ENCODE data around the gene KRT9.
"Not testable (repeated sequence)": the region's sequence is repeated elsewhere in the genome, so short reads cannot be mapped to it uniquely, and the experiment has no call there.

KRT9 gene

DNA sequence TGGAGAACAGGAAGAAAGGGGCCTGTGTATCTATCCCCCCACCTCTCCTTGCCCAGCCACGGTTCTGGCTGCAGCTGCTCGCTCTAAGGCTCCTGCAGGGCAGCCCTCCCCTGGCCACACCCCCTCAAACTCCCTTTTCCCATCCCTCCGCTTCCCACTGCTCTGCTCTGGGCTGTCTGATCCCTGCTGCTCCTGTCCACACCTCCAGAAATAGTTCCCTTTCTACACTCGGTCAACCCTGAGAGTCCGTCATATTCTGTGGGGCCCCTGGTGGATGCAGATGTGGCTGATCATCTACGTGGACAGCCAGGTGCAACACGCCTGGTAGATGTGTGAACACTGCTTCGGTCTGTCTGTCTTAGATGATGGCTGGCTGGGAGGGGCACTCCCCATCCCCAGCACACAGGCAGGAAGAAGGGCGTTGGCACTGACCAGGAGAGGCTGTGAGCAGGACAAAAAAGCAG is 24.4 kb downstream of the KRT9 start:
- DNase-seq (ENCODE audit: low spot score), result no peak

DNA sequence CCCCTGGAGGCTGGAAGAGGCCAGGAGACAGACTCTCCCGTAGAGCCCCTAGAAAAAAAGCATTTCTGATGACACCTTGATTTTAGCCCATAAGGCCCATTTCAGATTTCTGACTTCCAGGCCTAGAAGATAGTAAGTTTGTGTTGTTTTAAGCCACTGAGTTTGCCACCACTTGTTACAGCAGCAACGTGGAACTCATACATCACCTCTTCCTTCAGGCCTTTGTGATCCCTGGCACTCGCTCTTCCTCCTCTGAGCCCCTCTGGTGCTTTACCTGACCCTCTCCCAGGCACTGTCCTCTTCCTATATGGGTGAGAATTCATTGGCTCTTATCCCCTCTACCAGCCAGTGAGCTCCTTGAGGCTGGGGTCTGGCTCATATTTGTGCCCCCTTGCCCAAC is 25.0 kb downstream of the KRT9 start:
- no peak for DNase-seq (ENCODE audit: low spot score)

DNA sequence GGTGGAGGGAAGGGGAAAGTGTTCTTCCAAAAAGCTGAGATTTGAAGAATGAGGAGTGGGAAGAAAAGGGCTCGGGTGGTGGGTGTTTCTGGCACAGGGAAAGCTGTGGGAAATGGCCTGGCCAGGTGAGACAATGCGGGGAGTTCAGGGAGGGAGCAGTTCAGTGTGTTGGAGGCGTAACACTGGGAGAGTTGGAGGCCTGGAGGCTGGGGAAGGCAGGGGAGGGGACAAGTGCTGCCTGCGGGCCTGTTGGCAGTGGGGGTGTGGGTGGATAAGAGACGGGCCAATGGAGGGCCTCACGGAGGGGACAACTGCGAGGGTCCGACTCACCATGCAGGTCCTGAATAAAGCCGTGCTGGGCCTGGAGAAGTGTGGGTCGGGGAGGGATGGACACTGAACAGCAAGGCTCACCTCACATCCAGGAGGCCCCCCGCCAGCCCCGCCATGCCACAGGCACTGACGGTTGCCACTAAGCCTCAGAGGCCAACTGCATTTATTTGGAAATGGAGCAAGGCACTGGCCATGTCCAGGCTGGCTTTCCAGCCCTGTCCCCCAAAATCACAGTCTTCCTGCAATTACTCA is 25.9 kb downstream of the KRT9 start:
- no peak for DNase-seq (ENCODE audit: low spot score)

DNA sequence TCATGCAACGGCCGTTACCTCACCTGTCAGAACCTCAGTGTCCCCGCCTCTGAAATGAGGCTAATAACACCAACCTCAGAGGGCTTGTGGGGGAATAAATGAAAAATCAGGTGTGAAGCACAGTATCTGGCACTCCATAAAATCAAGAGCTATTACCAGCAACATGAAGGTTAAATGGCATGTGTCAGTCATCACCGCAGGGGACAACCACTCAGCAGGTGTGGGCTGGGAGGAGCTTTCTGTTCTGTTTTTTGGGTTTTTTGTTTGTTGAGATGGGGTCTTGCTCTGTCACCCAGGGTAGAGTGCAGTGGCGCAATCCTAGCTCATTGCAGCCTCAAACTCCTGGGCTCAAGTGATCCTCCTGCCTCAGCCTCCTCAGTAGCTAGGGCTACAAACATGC is 26.9 kb downstream of the KRT9 start:
- no peak for DNase-seq (ENCODE audit: low spot score)

DNA sequence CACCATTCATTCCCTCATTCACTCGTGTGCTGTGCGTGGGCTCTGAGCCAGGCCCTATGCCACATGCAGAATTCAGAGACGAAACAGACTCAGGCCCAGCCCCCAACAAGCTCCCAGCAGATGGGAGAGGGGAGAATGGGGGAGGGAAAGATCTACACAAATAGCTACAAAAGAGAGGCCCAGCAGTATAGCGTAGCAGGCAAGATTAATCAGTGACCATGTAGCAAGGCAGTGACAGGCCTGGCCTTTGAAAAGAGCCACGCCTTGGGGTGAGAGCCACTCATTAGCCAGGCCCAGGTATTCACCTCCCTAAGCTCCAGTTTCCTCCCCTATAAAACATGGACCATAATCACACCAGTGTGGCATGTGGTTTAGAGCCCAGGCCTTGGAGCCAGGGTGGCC is 27.4 kb downstream of the KRT9 start:
- no peak for DNase-seq (ENCODE audit: low spot score)

DNA sequence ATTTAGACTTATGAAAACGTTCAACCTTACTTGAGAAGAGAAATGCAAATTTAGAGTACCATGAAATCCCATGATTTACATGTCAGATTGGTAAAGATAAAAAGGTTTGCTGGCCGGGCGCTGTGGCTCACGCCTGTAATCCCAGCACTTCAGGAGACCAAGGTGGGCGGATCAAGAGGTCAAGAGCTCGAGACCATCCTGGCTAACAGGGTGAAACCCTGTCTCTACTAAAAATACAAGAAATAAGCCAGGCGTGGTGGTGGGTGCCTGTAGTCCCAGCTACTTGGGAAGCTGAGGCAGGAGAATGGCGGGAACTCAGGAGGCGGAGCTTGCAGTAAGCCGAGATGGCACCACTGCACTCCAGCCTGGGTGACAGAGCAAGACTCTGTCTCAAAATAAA is 29.1 kb downstream of the KRT9 start:
- DNase-seq (ENCODE audit: low spot score), result not testable (repeated sequence)

DNA sequence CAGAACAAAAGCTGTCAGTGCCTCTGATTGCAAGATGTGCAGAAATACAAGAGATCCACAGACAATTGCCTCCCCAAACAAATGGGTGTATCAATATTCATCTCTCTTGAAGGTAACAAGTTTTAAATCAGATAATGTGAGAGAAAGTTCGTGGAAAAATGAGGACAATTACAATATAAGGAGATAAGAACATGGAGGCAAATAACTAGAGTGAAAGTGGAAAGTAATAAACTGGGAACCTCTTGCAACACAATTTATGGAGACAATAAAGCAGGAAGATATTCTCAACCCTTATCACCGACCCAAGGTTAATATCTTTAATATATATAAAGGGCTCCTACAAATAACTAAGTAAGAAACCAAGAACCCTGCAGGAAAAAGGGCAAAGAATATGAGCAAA is 29.5 kb downstream of the KRT9 start:
- DNase-seq (ENCODE audit: low spot score), result no peak

DNA sequence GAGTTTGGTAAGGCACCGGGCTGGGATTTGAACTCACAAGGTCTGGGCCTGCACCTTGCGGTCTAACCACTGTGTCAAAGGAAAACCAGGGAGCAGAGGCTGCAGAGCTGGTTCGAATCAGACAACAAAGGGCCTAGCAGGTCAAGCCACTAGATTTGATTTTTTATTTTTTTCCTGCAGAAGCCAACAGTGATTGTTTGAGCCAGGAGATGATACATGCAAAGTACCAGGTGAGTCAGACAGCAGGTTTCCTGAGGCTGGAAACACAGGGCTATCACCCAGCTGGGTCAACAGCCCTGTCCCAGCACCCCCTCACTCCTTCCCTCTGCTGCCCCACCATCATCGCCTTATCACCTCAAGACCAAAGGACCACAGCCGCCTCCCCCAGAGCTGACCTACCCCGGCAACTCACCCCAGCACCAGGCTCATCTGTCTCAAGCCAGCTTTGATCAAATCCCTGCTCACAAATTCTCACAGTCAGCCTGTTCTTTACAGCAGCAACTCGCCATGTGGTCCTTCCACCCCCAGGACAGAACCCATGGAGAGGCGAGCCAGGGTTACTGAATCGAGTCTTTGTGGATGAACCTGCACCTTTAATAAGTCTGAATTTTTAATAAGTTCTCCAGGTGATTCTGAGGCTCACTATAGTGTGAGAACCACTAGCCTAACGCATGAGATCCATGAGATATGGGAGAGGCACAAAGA is 30.8 kb downstream of the KRT9 start:
- no peak for DNase-seq (ENCODE audit: low spot score)

DNA sequence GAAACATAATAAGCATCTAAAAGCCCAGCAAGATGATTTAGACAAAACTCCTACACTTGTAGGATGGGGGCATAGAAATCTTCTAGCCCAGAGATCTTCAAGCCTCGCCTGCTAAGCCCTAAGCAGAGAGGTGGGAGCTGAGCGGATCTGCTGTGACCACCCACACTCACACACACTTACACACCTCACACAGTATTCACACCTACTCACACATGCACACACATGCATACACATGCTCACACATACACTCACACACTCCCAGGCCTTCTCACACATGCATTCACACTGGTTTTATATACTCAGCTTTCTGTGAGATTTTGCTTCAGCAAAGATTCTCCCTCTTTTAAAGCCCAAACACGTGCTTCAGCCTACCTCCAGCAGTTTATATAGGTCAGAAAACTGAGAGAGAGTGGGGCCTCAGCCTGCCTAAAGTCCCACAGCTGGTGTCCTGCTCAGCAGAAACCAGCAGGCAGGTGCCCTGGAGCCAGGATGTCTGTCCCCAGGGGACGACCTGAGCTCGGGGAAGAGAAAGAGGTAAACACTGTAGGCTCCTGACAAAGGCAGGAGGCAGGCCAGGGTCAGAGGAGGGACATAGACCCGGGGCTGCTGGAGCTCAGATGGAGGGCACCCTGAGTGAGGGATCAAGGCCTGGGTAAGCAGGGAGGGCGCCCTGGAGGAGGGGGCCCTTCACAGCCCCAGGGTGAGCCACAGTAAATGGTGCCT is 31.7 kb downstream of the KRT9 start:
- no peak for DNase-seq (ENCODE audit: low spot score)

DNA sequence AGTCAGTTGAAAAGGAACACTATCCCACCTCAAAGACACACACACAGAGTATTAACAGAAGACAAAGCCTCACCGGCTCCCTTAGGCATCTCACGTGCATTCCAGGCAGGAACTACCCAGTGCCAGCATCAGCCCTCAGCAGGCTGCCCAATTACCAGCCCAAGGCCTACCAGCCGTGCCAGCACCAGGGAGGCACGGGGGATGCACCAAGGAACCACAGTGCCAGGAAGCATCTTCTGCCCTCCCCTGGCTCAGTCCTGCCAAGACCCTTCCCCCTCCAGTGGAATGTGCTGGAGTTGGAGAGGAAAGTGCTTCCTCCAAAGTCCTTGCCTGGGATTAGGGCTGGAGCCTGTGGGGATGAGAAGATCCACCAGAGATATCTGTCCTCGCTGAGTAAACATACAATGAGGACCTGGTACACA is 32.8 kb downstream of the KRT9 start:
- no peak for DNase-seq (ENCODE audit: low spot score)

DNA sequence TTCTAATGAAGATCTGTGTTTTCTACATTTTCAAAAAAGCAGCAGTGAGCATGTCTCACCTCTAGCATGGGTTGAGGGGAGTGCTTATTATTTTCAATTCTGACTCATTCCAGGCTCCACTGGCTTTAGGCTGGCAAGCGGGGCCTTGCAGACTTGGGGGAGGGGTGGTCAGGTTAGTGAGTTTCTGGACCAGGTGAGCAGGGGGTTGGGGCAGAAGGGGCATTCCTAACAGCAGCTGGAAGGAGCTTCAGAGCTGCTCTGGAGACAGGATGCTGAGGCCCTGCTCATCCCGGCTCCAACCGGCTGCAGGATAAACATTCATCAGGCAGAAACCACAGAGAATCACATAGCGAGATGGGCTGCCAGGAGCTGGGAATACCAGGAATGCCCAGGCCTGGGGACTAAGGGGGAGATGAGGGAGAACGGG is 33.3 kb downstream of the KRT9 start:
- DNase-seq (ENCODE audit: low spot score), result no peak

DNA sequence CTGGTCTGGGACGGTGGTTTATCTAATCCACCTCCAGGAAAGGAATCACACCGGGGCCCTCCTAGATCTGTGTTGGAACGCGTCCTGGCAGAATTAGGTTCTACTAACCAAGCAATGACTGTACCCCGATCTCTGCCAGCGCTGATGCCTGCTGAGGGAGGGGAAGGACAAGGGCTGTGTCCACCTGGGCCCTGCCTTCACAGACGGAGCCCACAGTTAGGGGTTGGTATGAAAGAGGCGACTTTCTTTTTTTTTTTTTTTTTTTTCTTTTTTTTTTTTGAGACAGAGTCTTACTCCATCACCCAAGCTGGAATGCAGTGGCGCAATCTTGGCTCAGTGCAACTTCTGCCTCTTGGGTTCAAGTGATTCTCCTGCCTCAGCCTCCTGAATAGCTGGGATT is 33.9 kb downstream of the KRT9 start:
- DNase-seq (ENCODE audit: low spot score), result no peak

DNA sequence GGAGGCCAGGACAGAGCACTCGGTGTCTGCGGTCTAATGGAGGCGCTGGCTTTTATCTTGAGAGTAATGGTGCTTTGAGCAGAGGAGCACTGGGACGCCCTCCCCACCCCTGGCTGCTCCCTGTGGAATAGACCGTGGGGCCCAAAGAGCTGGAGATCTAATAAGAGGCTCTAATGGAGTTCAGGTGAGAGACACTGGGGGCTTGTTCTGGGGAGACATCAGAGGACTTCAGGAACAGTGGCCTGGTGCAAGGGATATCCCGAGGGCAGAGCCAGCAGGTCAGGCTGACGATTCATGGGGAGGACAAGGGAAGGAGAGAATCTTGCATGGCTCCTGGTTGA is 34.3 kb downstream of the KRT9 start:
- DNase-seq (ENCODE audit: low spot score), result no peak

DNA sequence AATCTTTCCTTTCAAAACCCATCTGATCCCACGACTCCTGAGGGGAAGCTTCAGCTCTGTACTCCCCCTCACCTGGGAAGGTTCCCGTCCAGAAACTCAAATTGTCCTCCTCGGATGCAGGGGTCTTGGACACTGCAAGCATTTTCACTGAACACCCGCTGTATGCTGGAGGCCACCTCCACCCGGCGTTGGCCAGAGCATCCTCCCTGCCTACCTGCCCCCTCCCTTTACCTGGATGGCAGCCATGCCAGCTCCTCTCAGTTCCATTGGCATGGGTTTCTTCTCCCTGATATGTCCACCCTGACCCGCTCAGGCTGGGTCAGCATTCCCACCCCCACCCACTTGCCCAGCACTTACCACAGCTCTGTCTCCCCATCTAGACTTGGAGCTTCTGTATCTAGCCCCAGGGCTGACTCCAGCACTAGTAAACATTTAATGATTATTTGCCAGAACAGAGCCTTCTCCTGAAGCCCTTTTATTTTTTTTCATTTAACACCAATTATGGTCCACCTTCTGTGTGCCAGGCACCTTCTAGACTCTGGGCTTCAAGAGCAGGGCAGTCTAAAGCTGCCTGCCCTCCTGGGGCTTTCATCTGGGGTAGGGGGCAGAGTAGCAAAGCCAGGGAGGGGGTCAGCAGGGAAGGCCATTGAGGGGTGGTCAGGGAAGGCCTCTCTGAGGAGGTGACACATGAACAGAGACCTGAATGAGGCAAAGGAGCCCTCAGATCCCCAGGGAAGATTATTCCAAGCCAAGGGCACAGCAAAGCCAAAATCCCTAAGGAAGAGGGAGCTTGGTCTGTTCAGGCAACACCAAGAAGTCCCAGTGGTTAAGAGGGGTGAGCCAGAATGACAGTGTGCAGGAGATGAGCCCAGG is 34.9 kb downstream of the KRT9 start:
- DNase-seq (ENCODE audit: low spot score), result no peak

DNA sequence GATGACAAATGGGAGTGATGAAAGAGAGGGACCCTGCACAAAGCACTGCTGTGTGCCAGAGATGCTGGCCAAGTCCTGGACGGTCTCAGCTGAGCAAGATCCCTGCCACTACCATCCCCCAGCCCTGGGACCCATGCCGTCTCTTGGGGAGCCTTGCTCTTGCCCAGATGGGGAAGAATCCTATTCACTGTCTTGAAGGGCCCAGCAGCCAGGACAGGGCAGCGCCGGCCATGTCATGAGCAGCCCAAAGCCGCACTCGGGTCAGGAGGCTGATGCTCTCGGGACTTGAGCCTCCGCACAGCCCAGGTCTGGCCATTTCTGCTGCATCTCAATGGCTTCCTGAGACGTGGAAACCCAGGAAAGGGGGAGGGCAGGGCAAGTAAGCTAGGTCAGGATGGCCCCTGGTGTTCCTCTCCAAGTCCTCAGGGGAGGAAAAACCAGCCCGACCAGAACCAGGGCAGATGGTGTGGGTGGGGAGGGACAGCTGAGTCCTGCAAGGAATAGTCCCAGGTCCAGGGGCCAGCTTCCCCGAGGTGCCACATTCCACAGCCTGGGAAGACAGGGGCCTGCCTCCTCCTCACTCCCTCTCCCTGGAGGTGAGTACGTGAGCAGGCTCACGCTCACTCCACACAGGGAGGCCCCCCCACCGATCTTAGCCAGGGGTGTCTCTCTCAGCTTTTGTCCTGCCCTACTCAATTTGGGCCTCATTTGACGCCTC is 35.9 kb downstream of the KRT9 start:
- no peak for DNase-seq (ENCODE audit: low spot score)

DNA sequence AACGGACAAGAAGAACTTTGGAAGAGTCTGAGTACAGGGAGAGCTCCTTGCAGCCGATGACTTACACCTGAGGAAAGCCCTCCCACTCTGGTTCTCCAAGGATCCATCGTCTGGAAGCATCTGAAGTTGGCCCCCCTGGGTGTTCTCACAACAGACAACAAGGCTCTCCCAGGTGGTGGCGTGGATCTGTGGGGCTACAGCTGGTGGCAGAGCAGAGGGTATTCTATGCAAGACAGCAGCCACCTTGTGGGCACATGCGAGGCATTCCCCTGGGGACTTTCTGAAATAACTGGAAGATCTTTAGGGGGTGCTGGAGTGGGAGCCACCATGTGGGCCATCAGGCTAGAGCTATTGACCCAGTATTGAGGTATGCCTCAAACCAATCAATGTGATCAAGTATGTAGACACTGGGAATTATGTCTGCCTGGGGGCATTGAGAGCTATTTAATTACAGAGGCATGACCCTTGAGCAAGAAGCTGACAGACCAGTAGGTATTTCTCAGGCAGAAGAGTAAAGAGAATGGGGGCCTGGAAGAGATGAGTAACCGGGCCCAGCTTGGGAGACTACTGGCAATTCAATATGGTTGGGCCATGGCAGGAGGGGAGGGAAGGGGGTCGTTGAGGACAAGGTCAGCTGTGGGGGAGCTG is 36.8 kb downstream of the KRT9 start:
- DNase-seq (ENCODE audit: low spot score), result no peak

DNA sequence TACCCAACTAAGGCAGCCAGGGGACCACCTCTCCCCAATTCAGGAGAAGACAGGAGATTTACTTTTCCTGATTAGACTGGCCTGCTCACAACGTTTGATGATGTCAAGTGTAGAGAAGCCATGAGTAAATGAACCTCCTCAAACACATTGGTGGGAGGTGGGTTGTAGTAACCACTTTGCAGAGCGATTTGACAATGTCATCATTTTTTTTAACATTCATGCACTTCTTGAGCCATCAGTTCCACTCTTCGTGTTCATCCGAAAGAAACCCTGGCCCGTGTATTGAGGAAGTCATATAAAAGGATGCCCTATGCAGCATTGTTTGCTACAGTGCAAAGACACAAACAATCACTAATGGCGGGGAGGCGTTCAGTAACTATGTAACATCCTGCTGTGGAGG is 38.2 kb downstream of the KRT9 start:
- no peak for DNase-seq (ENCODE audit: low spot score)

DNA sequence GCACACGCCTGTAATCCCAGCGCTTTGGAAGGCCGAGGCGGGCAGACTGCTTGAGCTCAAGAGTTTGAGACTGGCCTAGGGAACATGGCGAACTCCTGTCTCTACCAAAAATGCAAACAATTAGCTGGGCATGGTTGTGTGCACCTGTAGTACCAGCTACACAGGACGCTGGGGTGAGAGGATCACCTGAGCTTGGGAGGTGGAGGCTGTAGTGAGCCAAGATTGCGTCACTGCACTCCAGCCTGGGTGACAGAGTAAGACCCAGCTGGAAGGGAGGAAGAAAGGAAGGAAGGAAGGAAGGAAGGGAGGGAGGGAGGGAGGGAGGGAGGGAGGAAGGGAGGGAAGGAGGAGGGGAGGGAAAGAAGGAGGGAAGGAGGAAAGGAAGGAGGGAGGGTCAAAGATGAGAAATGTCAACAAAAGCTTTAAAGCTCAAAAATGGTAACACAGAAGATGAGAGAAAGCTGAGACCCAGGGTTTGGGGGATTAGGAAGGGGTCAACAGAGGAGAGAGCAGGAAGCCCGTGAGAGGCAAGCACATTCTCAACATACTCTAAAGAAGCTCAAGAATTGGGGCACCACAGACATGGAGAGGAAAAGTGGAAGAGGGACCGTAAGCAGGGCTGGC is 38.8 kb downstream of the KRT9 start:
- no peak for DNase-seq (ENCODE audit: low spot score)

DNA sequence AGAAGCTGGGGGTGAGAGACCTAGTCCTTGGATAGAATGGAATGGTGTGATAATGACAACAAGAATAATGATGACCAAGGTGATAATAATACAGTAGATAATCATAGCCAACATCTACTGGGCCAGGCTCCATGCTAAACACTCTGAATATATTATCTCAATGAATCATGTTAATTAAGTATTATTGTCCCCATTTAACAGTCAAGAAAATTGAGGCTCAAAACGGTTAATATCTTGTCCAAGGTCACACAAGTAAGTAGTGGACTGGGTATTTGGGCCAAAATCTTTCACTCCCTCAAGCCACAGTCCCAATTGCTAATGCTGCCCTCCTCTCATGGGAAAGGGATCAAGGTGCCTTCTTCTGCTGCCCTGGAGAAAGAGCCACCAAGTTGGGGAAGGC is 39.9 kb downstream of the KRT9 start:
- DNase-seq (ENCODE audit: low spot score), result no peak

DNA sequence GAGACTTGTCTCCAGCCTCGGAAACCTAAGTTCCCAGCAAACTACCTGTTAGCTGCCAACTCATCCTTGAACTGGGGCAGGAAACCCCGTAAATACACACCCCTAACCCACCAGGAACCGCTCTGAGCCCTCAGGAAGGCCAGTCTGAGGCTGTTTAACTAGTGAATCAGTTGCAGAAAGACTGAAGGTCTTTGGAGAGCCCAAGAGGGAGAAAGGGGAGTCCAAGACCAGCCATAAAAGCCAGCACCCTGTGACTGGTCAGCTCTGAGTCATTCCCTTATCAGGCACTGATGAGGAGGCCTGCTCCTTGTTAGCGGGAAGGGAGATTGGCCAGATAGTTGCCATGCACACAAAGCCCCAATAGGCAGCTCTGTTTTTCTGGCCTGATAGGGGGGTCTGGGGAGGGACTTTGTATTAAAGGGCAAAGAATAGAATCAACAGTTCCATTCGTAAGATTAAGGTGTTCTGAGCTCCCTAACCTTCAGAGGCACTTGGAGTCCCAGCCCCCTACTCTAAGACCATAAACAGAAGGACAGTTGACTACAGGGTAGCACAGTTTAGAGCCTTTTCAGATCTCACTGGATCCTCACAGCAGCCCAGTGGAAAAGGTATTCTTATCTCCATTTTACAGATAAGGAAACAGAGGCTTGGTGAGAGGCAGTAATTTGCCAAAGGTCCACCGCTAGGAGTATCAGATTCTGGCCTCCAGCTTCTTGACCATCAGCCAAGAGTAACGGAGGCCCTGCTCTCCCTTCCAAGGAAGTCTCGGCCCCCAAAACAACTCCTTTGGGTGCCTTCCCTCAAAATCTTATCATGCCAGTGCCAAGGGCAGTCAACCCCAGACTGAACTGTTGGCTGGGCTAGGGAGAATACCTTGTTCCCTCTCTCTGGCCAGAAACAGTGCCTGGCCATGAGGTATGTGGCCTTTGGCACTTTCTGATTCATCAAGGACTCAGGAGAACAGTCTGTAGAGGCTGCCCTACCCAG is 41.5 kb downstream of the KRT9 start:
- no peak for DNase-seq (ENCODE audit: low spot score)
